ENCODE measurements around the gene MYO18A. TPM values are rescaled to one million over a fixed set of nuclear protein-coding genes. Genes with fewer than 3 reads are reported as not detected.

The MYO18A gene
- total RNA-seq, 1 experiment from 2014 or later, result 37.2 TPM

- Histone ChIP-seq H3K9ac (ENCODE audit: low read length) (no peak overlapping the region), H3K4me1 (ENCODE audit: control insufficient read depth in 1 of 2, insufficient read depth in 2 of 2, low read length in 2 of 2) (no peaks in the 10 kb centered on the region), H2AFZ (ENCODE audit: low read depth, low read length, poor library complexity, severe bottlenecking) (no peak overlapping the region), H3K36me3 (ENCODE audit: control insufficient read depth in 1 of 2, insufficient read depth in 2 of 2, low read length in 2 of 2) (no peaks in the 10 kb centered on the region), H3K9me3 (ENCODE audit: control insufficient read depth in 1 of 2, insufficient read depth in 1 of 2, low read depth in 1 of 2, low read length in 2 of 2) (no peaks in the 10 kb centered on the region), H4K20me1 (ENCODE audit: insufficient read depth) (no peaks in the 10 kb centered on the region), H3K9me2 (ENCODE audit: insufficient read depth) (no peaks in the 10 kb centered on the region), H3K4me2 (ENCODE audit: low read length) (no peak overlapping the region), H3K4me3 (replicated peaks in 1 of 2; ENCODE audit: low read depth in 1 of 2, low read length in 2 of 2) (no peak overlapping the region), H3K27me3 (ENCODE audit: insufficient read depth, low read length) (no peaks in the 10 kb centered on the region), H3K79me2 (ENCODE audit: insufficient read depth, low read length) (no peaks in the 10 kb centered on the region), H3K27ac (ENCODE audit: low read depth, low read length) (no peak overlapping the region)
- ChIA-PET CTCF (no interaction called here), RAD21 (ENCODE audit: low non-redundant PET in 1 of 2, low total read pairs in 2 of 2, uncharacterized antibody in 2 of 2, unreplicated experiment in 2 of 2) (no interaction called here), POLR2A (no interaction called here)
- TF ChIP-seq RAD21 (IDR thresholded peaks at IDR 0.05; ENCODE audit: low read depth) (no peak), ZNF274 (IDR thresholded peaks at IDR 0.05; ENCODE audit: low read depth, low read length) (no peak), ATF3 (IDR thresholded peaks at IDR 0.05) (no peak), POLR2A (IDR thresholded peaks at IDR 0.05; ENCODE audit: borderline replicate concordance, extremely low read depth, insufficient read depth, insufficient read length) (no peak), EZH2 (IDR thresholded peaks at IDR 0.05) (no peak), JUND (IDR thresholded peaks at IDR 0.05) (no peak), SIN3A (IDR thresholded peaks at IDR 0.05; ENCODE audit: low read depth) (no peak), CEBPB (IDR thresholded peaks at IDR 0.05; ENCODE audit: low read depth) (no peak)
- intact Hi-C loops (cut with micrococcal nuclease), result no loop called here
- no peak for ATAC-seq
- no TSS peak for BruUV-seq (replicated peaks)
- no peak for DNase-seq (ENCODE audit: low read depth, low spot score)
Measured at GRCh38 chr17:29057361-29057760, 122.8 kb downstream of the MYO18A start.

GRCh38 chr17:29054835-29055234 is 125.4 kb downstream of the MYO18A start:
- CTCF ChIA-PET, result no interaction called here

More at GRCh38 chr17:29054835-29055234, 125.4 kb downstream of the MYO18A start:
- Histone ChIP-seq H3K4me2 (ENCODE audit: low read length) (no peak overlapping the region), H3K79me2 (ENCODE audit: insufficient read depth, low read length) (no peaks in the 10 kb centered on the region), H4K20me1 (ENCODE audit: insufficient read depth) (no peaks in the 10 kb centered on the region), H3K4me3 (replicated peaks in 1 of 2; ENCODE audit: low read depth in 1 of 2, low read length in 2 of 2) (no peak overlapping the region), H3K27me3 (ENCODE audit: insufficient read depth, low read length) (no peaks in the 10 kb centered on the region), H3K27ac (ENCODE audit: low read depth, low read length) (no peak overlapping the region), H3K9ac (ENCODE audit: low read length) (no peak overlapping the region), H3K4me1 (ENCODE audit: control insufficient read depth in 1 of 2, insufficient read depth in 2 of 2, low read length in 2 of 2) (no peaks in the 10 kb centered on the region), H3K36me3 (ENCODE audit: control insufficient read depth in 1 of 2, insufficient read depth in 2 of 2, low read length in 2 of 2) (no peaks in the 10 kb centered on the region), H2AFZ (ENCODE audit: low read depth, low read length, poor library complexity, severe bottlenecking) (no peak overlapping the region), H3K9me3 (ENCODE audit: control insufficient read depth in 1 of 2, insufficient read depth in 1 of 2, low read depth in 1 of 2, low read length in 2 of 2) (no peaks in the 10 kb centered on the region), H3K9me2 (ENCODE audit: insufficient read depth) (no peaks in the 10 kb centered on the region)
- ATAC-seq (no peak), DNase-seq (ENCODE audit: low read depth, low spot score) (no peak)
- intact Hi-C loops (cut with micrococcal nuclease), result no loop called here
- BruUV-seq (replicated peaks), result no TSS peak
- ChIA-PET RAD21 (ENCODE audit: low non-redundant PET in 1 of 2, low total read pairs in 2 of 2, uncharacterized antibody in 2 of 2, unreplicated experiment in 2 of 2) (no interaction called here), POLR2A (no interaction called here)
- TF ChIP-seq EZH2phosphoT487 (IDR thresholded peaks at IDR 0.05; ENCODE audit: borderline replicate concordance) (no peak), CTCF (IDR thresholded peaks at IDR 0.05 in 2 of 3, conservative IDR thresholded peaks at IDR 0.05 in 1 of 3; ENCODE audit: borderline replicate concordance in 1 of 3, insufficient read depth in 1 of 3, low read depth in 2 of 3, low read length in 2 of 3) (no peak), ATF3 (IDR thresholded peaks at IDR 0.05) (no peak), EGR1 (IDR thresholded peaks at IDR 0.05; ENCODE audit: low read depth) (no peak), ZFX (IDR thresholded peaks at IDR 0.05) (no peak), FOSL1 (IDR thresholded peaks at IDR 0.05; ENCODE audit: low read depth) (no peak), SP1 (IDR thresholded peaks at IDR 0.05; ENCODE audit: low read depth) (no peak), ELF1 (IDR thresholded peaks at IDR 0.05; ENCODE audit: borderline replicate concordance, low read depth) (no peak), JUND (IDR thresholded peaks at IDR 0.05) (no peak), MAX (IDR thresholded peaks at IDR 0.05) (no peak), EZH2 (IDR thresholded peaks at IDR 0.05) (no peak), CBX3 (IDR thresholded peaks at IDR 0.05; ENCODE audit: low read depth) (no peak)

All from HCT116 (cell line).